HepG2 (cell line): ENCODE data around the gene CRKL. TPM values are rescaled to one million over a fixed set of nuclear protein-coding genes. Genes with fewer than 3 reads are reported as not detected.
A peak's percentile ranks its signal among the peaks of the same experiment; 100 is the strongest.

Source experiments
- ETV5 ChIP-seq: IDR thresholded peaks from 2 replicates; pipeline ENCODE4 v1.6.1; 2018; ENCODE audit warnings: missing biosample characterization, missing genetic modification reagents, inconsistent platforms, borderline replicate concordance
- GABPA ChIP-seq, 2 experiments: IDR thresholded peaks; 2 replicates each; pipeline ENCODE4 v1.6.1; 2011 to 2016; ENCODE audit warnings: low read depth in 2 of 2, low read length in 1 of 2, missing biosample characterization in 1 of 2, missing genetic modification characterization in 1 of 2
- GATA4 ChIP-seq: sonication (generic); IDR thresholded peaks from 2 replicates; pipeline ENCODE4 v1.6.1; 2016; ENCODE audit warnings: antibody characterized with exemption, low read depth, borderline replicate concordance
- KAT7 ChIP-seq: IDR thresholded peaks from 2 replicates; pipeline ENCODE4 v1.6.1; 2018; ENCODE audit warnings: borderline replicate concordance, missing compliant biosample characterization
- LCORL ChIP-seq, 2 experiments: fragments of 450-650 bp in 1 of 2; sonication (generic) in 1 of 2; formaldehyde crosslinking in 1 of 2; IDR thresholded peaks; 2 replicates each; pipeline versions ENCODE4 v1.5.0 to v1.6.1; 2017 to 2020; ENCODE audit warnings: antibody characterized with exemption in 1 of 2, missing genetic modification reagents in 1 of 2
- POLR2G ChIP-seq: fragments of 200-400 bp; formaldehyde crosslinking; IDR thresholded peaks from 2 replicates; pipeline ENCODE4 v1.6.1; 2018; ENCODE audit warnings: mild to moderate bottlenecking, low read depth, low read length, moderate library complexity
- RCOR2 ChIP-seq: IDR thresholded peaks from 2 replicates; pipeline ENCODE4 v1.6.1; 2016; ENCODE audit warnings: missing biosample characterization, missing genetic modification reagents
- RNF2 ChIP-seq: fragments of 450-650 bp; conservative IDR thresholded peaks from 2 replicates; pipeline ENCODE4 v1.6.1; 2016; ENCODE audit warnings: low read depth
- SIX1 ChIP-seq: sonication (generic); formaldehyde crosslinking; IDR thresholded peaks from 2 replicates; pipeline ENCODE4 v1.4.0; 2020; ENCODE audit warnings: missing genetic modification reagents, borderline replicate concordance
- SOX5 ChIP-seq: IDR thresholded peaks from 2 replicates; pipeline ENCODE4 v1.6.1; 2016; ENCODE audit warnings: borderline replicate concordance
- ZFY ChIP-seq: sonication (generic); formaldehyde crosslinking; IDR thresholded peaks from 2 replicates; pipeline ENCODE4 v1.4.0; 2020; ENCODE audit warnings: missing genetic modification reagents
- ZNF180 ChIP-seq: sonication (generic); formaldehyde crosslinking; IDR thresholded peaks from 2 replicates; pipeline ENCODE4 v1.4.0; 2020; ENCODE audit warnings: low read depth, missing genetic modification reagents, borderline replicate concordance
- ZNF205 ChIP-seq: IDR thresholded peaks from 2 replicates; pipeline ENCODE4 v1.6.1; 2018; ENCODE audit warnings: missing biosample characterization, missing genetic modification reagents
- ZNF484 ChIP-seq: sonication (generic); formaldehyde crosslinking; IDR thresholded peaks from 2 replicates; pipeline ENCODE4 v1.5.1; 2020; ENCODE audit warnings: mild to moderate bottlenecking, low read depth, missing genetic modification reagents, borderline replicate concordance
- ZNF850 ChIP-seq: sonication (generic); formaldehyde crosslinking; conservative IDR thresholded peaks from 2 replicates; pipeline ENCODE4 v1.9.0; 2021; ENCODE audit warnings: mild to moderate bottlenecking, missing genetic modification reagents
- polyA plus RNA-seq, 8 experiments: library from polyadenylated mRNA; depleted of rRNA in 3 of 8; stranded (reverse) in 7 of 8; unstranded in 1 of 8; fragments of >200 nt; fragmentation: Illumina TruSeq in 4 of 8; extraction: Trizol in 4 of 8; gene quantifications; 2 replicates each; pipeline versions ENCODE4 v1.2.1 to v1.2.3, GENCODE V29; 2011 to 2016; ENCODE audit warnings: low read depth in 4 of 8, missing spikeins in 1 of 8, mixed read lengths in 1 of 8; ENCODE audit not compliant: insufficient read depth in 1 of 8
- total RNA-seq, 5 experiments: library from RNA; depleted of rRNA; stranded (reverse); fragments of >200 nt; fragmentation: Illumina TruSeq; extraction: Trizol; gene quantifications; 2 replicates each; pipeline ENCODE4 v1.2.3, GENCODE V29; 2016; ENCODE audit warnings: low read depth in 1 of 5
- TF ChIP-seq, protein P1 (sequence below): sonication (generic); formaldehyde crosslinking; IDR thresholded peaks from 2 replicates; pipeline ENCODE4 v1.5.1; 2020; ENCODE audit warnings: mild to moderate bottlenecking, missing genetic modification reagents, moderate library complexity
- TF ChIP-seq, protein P2 (sequence below): sonication (generic); formaldehyde crosslinking; IDR thresholded peaks from 2 replicates; pipeline ENCODE4 v1.4.0; 2020; ENCODE audit warnings: mild to moderate bottlenecking, missing genetic modification reagents
- TF ChIP-seq, protein P3 (sequence below), 2 experiments: sonication (generic) in 1 of 2; formaldehyde crosslinking in 1 of 2; IDR thresholded peaks; 2 replicates each; pipeline versions ENCODE4 v1.4.0 to v1.6.1; 2016 to 2020; ENCODE audit warnings: borderline replicate concordance in 1 of 2, low read depth in 1 of 2, mild to moderate bottlenecking in 1 of 2, missing genetic modification reagents in 1 of 2
- TF ChIP-seq, protein P4 (sequence below): sonication (generic); formaldehyde crosslinking; IDR thresholded peaks from 2 replicates; pipeline ENCODE4 v1.8.0; 2022; ENCODE audit warnings: missing genetic modification reagents, low read depth, mild to moderate bottlenecking, borderline replicate concordance

CRKL gene
- total and polyA plus RNA-seq, 2 of the 13 experiments (the other 11 are each of a cell fraction or from before 2014, with no cell fraction given), result 37.4 to 60.6 TPM

DNA sequence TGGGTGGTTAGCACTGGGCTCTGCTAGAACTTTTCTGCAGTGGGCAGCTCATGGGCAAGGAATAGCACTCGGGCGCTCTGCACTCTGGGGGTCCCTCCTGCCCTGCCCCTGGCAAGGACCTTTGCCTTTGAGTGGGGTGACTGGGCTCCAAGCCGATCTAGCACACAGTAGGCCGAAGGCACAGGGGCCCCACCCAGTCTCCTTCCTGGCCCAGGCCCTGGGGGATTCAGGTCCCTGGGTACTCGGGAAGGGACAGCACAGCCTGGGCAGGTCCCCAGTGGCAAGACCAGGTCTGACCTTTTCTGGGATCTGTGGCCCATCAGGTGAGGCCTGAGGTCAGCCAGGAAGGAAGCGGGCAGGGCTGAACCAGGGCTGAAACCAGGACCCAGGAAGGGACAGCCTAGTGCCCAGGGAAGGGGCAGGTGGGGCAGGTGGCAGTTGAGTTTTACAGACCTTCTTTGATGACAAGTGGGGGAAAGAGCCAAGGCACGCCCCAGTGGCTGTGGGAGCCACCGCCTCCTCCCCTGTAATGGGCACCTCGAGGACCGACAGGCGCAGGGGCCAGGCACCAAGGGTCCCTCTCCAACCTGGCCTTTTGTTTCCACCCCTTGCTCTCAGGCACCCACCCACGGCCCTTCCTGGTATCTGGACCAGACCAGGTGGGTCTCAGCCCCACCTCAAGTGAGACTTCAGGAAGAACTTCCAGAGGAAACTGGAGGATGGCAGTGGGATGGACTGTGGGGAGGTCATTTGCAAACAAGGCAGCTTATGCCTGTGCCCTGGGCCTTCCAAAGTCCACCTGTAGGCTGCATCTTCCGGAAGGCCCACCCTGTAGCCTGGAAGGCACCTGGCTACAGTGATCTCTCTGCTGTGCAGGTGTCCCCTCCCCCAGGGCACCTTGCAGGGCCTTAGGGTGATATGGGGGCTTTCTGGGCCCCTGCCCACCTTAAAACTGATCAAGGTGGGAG is 49.0 kb downstream of the CRKL start (continued):
- TF ChIP-seq SIX1 (CRISPR knock-in tag), result no peak
- peak; percentile 28; the same call in 1 of the 2 replicates for TF ChIP-seq ZFY (CRISPR knock-in tag)
- no peak for TF ChIP-seq KAT7 (CRISPR knock-in tag)
- TF ChIP-seq ZNF180, result no peak
- TF ChIP-seq ETV5 (CRISPR knock-in tag), result peak; percentile 87
- TF ChIP-seq, protein P1, sequence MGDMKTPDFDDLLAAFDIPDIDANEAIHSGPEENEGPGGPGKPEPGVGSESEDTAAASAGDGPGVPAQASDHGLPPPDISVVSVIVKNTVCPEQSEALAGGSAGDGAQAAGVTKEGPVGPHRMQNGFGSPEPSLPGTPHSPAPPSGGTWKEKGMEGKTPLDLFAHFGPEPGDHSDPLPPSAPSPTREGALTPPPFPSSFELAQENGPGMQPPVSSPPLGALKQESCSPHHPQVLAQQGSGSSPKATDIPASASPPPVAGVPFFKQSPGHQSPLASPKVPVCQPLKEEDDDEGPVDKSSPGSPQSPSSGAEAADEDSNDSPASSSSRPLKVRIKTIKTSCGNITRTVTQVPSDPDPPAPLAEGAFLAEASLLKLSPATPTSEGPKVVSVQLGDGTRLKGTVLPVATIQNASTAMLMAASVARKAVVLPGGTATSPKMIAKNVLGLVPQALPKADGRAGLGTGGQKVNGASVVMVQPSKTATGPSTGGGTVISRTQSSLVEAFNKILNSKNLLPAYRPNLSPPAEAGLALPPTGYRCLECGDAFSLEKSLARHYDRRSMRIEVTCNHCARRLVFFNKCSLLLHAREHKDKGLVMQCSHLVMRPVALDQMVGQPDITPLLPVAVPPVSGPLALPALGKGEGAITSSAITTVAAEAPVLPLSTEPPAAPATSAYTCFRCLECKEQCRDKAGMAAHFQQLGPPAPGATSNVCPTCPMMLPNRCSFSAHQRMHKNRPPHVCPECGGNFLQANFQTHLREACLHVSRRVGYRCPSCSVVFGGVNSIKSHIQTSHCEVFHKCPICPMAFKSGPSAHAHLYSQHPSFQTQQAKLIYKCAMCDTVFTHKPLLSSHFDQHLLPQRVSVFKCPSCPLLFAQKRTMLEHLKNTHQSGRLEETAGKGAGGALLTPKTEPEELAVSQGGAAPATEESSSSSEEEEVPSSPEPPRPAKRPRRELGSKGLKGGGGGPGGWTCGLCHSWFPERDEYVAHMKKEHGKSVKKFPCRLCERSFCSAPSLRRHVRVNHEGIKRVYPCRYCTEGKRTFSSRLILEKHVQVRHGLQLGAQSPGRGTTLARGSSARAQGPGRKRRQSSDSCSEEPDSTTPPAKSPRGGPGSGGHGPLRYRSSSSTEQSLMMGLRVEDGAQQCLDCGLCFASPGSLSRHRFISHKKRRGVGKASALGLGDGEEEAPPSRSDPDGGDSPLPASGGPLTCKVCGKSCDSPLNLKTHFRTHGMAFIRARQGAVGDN (CRISPR knock-in tag), result peak; percentile 50
- TF ChIP-seq, protein P2, sequence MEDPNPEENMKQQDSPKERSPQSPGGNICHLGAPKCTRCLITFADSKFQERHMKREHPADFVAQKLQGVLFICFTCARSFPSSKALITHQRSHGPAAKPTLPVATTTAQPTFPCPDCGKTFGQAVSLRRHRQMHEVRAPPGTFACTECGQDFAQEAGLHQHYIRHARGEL, result no peak
- TF ChIP-seq, protein P3, sequence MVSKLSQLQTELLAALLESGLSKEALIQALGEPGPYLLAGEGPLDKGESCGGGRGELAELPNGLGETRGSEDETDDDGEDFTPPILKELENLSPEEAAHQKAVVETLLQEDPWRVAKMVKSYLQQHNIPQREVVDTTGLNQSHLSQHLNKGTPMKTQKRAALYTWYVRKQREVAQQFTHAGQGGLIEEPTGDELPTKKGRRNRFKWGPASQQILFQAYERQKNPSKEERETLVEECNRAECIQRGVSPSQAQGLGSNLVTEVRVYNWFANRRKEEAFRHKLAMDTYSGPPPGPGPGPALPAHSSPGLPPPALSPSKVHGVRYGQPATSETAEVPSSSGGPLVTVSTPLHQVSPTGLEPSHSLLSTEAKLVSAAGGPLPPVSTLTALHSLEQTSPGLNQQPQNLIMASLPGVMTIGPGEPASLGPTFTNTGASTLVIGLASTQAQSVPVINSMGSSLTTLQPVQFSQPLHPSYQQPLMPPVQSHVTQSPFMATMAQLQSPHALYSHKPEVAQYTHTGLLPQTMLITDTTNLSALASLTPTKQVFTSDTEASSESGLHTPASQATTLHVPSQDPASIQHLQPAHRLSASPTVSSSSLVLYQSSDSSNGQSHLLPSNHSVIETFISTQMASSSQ (IDR thresholded peaks at IDR 0.05; ENCODE audit: low read depth), result no peak
- TF ChIP-seq, protein P3 (CRISPR knock-in tag; IDR thresholded peaks at IDR 0.05; ENCODE audit: borderline replicate concordance), result no peak
- no peak for TF ChIP-seq ZNF850
- TF ChIP-seq RNF2, result no peak
- no peak for TF ChIP-seq LCORL (IDR thresholded peaks at IDR 0.05)
- no peak for TF ChIP-seq LCORL (CRISPR knock-in tag; IDR thresholded peaks at IDR 0.05)
- TF ChIP-seq SOX5 (CRISPR knock-in tag), result peak; percentile 18; the same call in 1 of the 2 replicates
- no peak for TF ChIP-seq ZNF484 (CRISPR knock-in tag)
- peak; percentile 80 for TF ChIP-seq RCOR2 (CRISPR knock-in tag)
- TF ChIP-seq, protein P4, sequence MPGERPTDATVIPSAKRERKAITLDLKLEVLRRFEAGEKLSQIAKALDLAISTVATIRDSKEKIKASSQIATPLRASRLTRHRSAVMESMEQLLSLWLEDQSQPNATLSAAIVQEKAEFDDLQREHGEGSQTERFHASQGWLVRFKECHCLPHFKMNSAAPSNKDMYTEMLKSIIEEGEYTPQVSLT (CRISPR knock-in tag), result no peak
- no peak for TF ChIP-seq GATA4
- no peak for TF ChIP-seq POLR2G
- TF ChIP-seq GABPA (IDR thresholded peaks at IDR 0.05; ENCODE audit: low read depth, low read length), result no peak
- peak; percentile 63; the same call in 1 of the 2 replicates for TF ChIP-seq GABPA (CRISPR knock-in tag; IDR thresholded peaks at IDR 0.05; ENCODE audit: low read depth)
- TF ChIP-seq ZNF205 (CRISPR knock-in tag), result no peak
